HG03159 (cell line): ENCODE results near the gene FOXF2.
"Not testable (repeated sequence)": the region's sequence is repeated elsewhere in the genome, so short reads cannot be mapped to it uniquely, and the experiment has no call there.

Source experiments
- ATAC-seq: cut with Tn5 transposase; IDR thresholded peaks from one replicate; pipeline ENCODE4 v1.9.1; 2021; ENCODE audit warnings: mild to moderate bottlenecking, moderate library complexity; ENCODE audit not compliant: unreplicated experiment

Gene FOXF2

DNA sequence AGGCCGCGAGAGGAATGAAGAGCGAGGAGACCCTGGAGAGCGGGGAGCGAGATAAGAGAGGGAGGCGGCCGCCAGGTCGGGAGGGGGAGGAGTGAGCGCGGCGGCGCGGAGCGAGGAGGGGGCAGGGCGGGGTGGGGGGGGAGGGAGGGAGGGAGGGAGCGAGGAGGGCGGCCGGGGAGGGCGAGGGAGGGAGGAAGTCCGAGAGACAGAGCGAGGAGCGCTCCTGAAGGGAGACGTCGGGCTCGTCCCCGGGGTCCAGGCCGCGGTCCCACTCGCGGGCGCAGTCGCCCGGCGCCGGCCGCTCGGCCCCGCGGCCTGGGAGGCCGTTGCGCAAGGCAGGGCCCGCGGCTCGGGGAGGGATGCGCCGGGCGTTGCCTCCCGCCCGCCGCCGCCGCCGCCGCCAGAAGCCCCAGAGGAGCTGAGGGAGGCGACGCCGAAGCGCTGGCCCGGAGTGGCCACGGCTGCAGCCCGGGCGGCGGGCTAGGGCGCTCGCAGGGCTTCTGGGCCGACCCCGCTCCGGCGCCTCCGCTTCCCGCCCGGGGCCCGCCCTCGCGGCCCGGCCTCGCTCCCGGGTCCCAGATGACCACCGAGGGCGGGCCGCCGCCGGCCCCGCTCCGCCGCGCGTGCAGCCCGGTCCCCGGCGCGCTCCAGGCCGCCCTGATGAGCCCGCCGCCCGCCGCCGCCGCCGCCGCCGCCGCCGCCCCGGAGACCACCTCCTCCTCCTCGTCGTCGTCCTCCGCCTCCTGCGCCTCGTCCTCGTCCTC lies at the start of gene FOXF2:
FOXF2 (plus strand) TSS at position 208 of the 764 bp plus-strand sequence; CDS start at position 580, 372 bp downstream.
- no peak for ATAC-seq

DNA sequence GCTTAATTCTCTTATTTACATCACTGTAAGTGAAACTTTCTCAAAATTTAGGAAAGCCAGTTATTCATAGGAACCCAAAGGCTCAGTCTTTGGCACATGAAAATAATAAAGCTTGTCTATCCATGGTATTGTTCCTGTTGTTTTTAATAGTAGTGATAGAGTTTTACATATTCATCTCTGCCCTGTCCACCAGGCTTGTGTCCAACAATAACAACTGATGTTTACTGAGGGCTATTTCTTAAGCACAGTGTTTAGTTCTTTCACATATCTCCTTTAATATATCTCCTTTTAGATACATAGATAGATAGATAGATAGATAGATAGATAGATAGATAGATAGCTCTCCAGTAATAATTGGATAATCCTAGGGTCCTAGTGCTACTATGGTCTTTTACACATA lies 43.3 kb upstream of the FOXF2 start:
- no peak for ATAC-seq

DNA sequence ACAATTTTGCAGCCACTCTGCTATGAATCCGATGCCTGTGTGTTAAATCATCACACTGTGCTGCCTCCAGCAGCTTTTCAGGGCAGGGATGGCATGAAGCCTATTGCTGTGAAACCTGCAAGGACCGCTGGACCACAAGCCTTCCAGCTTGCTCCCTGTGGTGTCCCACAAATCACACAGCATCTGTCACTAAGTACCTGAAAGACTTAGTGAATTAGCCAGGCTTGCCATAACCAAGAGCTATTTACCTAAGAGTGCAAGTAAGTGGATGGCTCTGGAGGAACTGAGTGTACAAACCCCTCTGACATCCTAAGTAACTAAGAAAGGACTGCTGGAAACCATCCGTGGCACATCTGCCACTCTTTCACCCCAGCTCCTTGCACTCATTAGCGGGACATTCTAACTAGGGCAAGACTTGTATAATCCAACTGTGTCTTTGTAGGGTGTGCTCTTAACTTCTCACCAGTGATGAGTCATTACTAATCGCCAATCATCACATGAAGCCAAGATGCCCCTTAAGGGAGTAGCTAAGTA lies 42.8 kb upstream of the FOXF2 start:
- no peak for ATAC-seq

DNA sequence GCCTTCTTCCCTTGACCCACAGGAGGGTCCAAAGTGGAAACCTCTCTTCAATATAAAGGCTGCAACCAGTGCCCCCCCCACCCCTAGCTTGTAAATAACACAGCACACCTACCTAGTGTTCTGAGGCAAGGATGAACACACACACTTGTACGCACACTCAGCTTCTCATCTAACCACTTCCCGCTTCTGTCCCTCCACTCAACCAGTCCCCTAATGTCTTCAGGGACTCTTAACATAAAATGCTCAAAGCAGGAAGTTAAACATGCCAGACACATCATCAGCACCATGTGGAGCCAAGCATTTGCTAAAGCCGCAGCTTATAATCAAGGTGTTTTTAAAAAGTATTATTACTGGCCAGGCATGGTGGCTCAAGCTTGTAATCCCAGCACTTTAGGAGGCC lies 42.2 kb upstream of the FOXF2 start:
- no peak for ATAC-seq

DNA sequence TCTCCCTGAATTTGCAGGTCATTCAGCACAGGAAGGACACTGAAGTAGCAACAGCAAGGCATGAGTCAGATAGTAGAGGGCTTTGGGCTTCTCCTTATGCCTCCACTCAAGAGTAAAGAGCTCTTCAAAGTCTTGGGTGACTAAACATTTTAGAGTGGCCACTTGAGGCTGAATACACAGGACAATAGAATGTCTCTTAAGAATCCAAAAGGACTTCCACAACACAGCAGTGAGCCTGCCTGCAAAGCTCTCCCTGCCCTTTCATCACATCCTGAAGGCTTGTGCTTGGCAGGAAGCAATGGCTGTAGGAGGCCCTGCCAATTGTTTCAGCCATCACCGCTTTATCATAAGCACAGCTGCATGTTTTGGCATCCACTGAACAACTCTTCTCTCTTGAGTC lies 40.7 kb upstream of the FOXF2 start:
- no peak for ATAC-seq

DNA sequence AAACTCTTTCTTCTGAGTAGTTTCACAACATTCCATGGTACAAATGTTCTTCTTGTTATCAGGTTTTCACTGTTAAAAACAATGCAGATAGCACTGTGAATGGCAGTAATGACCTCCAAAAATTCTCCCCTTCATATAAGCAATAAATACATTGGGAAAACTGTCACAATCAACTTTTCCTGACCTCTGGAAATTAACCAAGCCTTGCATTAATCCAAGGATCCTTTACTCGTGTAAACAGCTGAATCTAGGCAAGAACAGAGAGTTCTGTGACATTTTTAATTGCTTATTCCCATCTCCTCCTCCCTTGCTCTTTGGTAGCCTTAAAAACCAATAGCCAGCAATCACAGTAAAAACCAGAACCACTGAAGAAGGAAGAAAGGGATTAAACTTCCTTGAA lies 39.7 kb upstream of the FOXF2 start:
- ATAC-seq = no peak

DNA sequence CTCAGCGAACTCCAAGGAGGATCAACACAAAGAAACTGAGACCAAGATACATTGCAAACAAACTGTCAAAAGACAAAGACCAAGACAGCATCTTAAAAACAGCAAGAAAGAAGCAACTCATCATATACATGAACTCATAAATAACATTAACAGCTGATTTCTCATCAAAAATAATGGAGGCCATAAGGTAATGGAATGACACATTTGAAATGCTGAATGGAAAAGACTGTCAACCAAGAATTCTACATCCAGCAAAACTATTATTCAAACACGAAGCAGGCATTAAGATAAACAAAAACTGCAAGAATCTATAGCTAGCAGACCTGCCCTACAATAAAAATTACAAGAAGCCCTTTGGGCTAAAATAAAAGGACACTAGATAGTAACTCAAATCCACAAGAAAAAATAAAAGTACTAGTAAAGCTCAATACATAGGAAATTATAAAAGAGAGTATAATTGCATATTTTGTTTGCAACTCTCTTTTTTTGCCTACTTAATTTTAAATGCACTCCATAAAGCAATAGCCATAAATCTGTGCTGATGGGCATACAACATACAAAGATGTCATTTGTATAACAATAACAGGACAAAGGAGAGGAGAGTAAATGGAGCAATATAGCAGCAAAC lies 37.9 kb upstream of the FOXF2 start:
- no peak for ATAC-seq

DNA sequence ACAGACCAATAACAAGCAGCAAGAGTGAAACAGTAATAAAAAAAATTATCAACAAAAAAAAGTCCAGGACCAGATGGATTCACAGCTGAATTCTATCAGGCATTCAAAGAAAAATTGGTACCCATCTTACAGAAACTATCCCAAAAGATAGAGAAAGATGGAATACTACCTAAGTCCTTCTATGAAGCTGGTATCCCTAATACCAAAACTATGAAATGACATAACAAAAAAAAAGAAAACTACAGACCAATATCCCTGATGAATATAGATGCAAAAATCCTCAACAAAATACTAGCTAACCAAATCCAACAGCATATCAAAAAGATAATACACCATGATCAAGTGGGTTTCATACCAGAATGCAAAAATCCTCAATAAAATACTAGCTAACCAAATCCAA lies 34.3 kb upstream of the FOXF2 start:
- not testable (repeated sequence) for ATAC-seq

DNA sequence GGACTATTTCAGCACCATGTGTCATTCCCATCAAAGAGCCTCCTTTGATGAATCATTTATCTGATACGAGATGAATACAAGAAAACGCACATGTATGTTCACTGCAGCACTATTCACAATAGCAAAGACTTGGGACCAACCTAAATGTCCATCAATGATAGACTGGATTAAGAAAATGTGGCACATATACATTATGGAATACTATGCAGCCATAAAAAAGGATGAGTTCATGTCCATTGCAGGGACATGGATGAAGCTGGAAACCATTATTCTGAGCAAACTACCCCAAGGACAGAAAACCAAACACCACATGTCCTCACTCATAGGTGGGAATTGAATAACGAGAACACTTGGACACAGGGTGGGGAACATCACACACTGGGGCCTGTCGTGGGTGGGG lies 27.7 kb upstream of the FOXF2 start:
- ATAC-seq = not testable (repeated sequence)

DNA sequence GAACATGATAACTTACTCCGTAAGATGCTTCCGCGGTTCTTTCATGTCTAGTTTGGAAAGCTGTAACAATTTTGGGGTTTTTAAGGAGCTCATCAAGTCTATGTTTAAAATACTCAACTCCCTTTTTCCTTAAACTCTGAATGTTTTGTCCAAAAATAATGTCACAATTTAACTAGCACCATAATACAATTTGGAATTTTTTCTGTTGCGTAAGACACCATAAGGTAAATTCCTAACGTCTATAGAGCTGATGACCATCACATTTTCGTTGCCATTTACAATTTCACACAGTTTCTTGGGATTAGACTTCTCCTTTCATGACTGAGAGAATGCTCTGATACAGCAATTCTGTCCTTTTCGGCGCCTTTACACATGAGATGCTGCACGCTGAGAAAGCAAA lies 26.7 kb upstream of the FOXF2 start:
- no peak for ATAC-seq

DNA sequence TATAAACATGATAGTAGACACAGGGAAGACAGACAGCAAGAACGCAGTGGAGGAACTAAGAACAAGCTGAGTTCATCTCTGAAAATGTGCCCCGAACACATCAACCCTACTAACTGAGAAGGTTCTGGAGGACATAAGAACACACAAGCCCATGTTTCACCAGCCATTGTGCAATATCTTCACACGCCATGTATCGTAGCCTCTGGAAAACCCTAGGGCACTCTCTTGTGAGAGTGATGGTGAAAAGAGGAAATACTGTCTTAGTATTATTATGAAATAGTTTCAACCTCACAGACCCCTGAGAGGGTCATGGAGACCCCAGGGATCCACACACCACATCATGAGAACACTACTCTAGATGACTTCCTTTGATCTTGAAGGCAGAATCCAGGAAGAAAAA lies 26.1 kb upstream of the FOXF2 start:
- no peak for ATAC-seq

DNA sequence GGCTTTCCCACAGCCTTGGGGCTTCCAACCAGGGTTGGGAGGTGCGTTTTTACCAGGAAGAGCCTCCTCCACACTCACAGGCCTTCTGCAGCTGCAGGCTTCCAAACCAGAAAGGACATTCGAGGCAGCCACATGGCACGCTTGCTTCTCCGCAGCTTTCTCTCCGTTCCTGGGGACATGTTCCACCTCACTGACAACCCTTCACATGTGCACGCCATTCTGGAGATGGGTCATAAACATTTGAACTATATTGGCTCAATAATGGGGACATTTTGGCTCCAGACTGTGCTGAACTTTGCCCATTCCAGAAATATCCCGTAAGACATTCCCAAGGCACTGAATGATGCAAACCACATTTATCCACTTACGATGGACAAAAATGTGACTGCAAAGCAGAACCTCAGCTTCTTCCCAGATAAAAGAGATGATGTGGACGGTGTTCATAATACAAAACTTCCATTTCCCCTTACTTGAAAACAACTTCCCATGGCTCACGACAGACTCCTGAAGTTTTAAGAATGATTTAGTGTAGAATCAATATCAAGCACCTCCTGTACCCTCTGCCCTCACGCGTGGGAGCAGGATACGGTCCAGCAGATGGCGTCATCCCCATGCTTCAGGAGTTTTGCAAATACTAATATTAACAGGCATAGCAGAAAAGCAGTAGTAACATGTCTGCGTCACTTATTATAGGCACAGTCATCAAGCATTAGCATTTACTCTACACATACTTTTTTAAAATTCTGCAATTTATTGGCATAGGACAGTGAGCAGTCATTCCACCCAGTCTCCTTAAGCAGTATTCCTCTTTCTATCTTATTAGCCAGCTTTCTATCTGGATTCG lies 25.4 kb upstream of the FOXF2 start:
- ATAC-seq = no peak

DNA sequence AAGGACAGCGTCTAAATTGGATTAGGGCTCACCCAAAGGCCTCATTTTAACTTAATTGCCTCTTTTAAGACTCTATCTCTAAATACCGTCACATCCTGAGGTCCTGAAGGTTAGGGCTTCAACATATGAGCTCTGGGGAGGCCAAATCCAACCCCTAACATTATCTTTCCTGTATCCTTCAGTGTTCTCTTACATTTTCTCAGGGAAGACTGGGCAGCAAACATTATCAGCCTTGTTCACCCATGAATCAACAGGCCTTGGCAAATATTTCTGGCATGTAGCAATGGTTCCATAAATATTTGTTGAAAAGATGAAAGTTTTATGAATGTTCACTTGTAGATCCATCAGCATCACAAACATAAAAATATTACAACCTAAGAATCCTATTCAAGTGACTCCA lies 24.6 kb upstream of the FOXF2 start:
- ATAC-seq = no peak

DNA sequence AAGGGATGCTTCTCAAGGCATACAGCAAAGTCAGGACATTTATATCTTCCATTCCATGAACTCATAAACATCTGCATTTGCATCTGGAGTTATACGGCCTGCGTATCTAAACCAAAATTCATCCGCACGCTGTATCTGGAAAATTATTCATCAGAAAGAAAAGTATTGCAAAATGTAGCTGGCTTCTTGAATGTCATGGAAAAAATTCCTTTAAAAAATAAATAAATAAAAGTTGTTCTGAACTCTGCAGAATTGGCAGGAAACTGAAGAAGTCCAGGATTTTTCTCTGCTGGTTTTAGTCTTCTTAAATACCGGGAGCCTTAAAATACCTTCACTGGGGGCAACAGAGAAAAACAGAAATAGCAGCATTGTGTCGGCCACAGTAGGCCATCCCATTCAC lies 23.7 kb upstream of the FOXF2 start:
- no peak for ATAC-seq

DNA sequence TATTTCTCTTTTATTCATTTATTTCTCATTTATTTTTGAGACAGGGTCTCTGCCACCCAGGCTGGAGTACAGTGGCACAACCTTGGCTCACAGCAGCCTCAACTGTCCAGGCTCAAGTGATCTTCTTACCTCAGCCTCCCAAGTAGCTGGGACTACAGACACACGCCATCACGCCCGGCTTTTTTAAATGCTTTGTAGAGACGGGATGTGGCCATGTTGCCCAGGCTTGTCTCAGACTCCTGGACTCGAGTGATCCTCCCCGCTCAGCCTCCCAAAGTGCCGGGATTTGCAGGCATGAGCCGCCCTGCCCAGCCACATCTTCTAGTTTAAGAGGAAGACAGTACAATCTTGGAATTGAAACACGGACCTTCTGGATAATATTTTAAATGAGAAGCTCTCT lies 21.6 kb upstream of the FOXF2 start:
- ATAC-seq = no peak

DNA sequence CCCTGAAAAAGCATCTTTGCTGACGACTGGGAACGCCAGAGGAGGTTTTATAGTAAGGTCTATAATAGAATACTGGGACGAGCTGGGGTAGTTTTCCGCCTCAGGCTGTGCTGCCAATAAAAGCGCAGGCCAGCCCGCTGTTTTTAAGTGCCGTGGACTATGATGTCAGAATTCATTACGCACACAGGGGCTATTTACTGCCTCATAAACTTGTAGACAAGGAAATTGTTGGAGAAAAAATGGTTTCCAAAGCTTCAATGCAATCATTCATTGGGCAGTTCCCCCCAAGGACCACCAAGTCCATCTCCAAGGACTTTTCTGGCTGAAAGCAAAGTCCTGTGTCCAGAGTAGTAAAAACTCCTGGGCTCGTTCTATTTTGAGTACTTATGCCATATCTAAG lies 20.4 kb upstream of the FOXF2 start:
- ATAC-seq = no peak

DNA sequence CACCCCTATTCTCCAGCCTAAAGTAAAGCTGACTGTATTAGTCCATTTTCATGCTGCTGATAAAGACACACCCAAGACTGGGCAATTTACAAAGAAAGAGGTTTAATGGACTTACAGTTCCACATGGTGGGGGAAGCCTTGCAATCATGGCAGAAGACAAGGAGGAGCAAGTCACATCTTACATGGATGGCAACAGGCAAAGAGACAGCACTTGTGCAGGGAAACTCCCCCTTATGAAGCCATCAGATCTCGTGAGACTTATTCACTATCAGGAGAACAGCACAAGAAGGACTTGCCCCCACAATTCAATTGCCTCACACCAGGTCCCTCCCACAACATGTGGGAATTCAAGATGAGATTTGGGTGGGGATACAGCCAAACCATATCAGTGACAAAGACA lies 19.7 kb upstream of the FOXF2 start:
- ATAC-seq = not testable (repeated sequence)

DNA sequence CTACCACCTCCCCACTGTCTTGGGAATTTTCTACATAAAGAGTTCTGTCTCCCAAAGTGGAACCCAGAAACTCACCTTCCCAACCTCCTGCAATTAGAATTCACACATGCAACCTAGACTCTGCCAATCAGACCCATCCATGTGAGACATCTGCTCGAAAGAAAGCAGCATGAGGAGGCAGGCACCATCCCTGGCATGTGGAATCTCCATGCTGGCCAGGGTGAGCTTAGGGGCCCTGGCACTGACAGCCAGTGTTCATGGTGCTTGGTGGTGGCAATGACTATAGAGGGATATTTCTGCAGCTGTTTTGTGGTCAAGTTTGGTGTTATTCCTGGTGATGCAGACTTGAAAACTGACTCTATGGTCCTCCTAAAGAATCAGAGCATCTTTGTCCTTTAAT lies 17.4 kb upstream of the FOXF2 start:
- ATAC-seq = no peak

DNA sequence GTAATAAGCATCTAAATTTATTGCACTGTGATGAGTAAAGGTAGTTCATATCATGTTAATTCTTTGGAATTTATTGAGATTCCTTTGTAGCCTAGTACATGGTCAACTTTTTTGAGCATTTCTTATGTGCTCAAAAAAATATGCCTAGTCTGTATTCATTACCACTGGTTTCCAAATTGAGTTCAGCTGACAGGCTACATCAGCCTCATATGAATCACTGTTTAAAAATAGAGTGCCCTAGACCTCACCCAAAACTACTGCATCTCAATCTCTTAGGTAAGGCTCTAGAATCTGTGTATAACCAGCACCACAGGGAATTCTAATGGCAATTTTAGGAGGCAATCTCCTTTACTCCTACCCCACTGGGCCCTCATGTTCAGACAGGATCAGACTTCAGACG lies 16.7 kb upstream of the FOXF2 start:
- ATAC-seq = no peak

DNA sequence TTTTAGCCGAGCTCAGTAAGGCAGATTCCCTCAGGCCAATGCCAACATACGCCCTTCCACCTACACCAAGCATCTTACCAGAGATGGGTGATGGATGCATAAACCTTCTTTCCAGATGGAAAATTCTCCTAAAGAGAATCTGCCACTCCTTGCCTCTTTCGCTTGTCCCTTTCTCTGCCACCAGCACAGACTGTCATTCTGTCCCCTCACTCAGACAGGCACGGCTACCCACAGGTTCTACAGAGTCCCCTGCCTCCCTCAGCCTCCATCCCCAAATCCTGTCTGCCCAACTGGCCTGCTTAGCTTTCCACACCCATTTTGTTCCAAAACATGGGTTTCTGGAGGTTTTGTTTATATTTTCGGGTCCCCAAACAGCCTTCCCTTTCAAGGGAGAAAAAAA lies 12.7 kb upstream of the FOXF2 start:
- no peak for ATAC-seq

DNA sequence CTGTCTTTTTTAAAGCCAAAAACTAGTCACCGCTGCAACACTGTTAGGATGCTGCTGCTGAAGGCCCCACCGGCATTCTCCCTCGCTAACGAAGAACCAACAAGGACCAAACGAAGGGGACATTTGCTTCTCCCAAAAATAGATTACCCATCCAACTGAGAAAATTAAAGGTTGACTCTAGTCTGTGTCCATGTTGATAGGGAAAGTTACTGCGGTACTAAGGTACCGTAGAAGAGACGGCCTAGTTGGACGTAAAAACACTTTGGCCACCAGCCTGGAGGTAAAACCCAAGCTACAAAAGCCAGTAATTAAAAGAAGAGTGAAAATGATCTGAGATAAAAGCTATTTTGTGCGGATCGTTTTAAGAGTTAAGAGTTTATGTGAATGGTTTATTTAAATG lies 11.8 kb upstream of the FOXF2 start:
- no peak for ATAC-seq
